CD14-positive monocyte (primary cell): ENCODE measurements around the gene XPO6. TPM values are rescaled to one million over a fixed set of nuclear protein-coding genes. Genes with fewer than 3 reads are reported as not detected.
A peak's percentile ranks its signal among the peaks of the same experiment; 100 is the strongest.

Experiments
- DNase-seq, 3 donors: peaks; one replicate each; pipeline ENCODE4 v3.0.0-alpha.2; 2011 to 2022
- H2AFZ ChIP-seq: 2 replicates; pipeline ENCODE4 v1.6.0; 2012; ENCODE audit warnings: mild to moderate bottlenecking, low read depth, low read length, inconsistent platforms; ENCODE audit not compliant: insufficient read depth, poor library complexity, severe bottlenecking
- H3K27ac ChIP-seq, 2 donors: 1 replicate in 1 of 2; 2 replicates in 1 of 2; pipeline ENCODE4 v1.5.1; 2012 to 2013; ENCODE audit warnings: low read length in 2 of 2, control low read depth in 1 of 2, inconsistent platforms in 1 of 2, low read depth in 1 of 2, mild to moderate bottlenecking in 1 of 2
- H3K27me3 ChIP-seq, 2 donors: one replicate each; pipeline versions ENCODE4 v1.6.0 to v1.6.1; 2011 to 2013; ENCODE audit warnings: low read length in 2 of 2; ENCODE audit not compliant: control insufficient read depth in 2 of 2, insufficient read depth in 2 of 2
- H3K36me3 ChIP-seq, 2 donors: replicated peaks in 1 of 2; 1 replicate in 1 of 2; 2 replicates in 1 of 2; pipeline versions ENCODE4 v1.5.1 to v1.6.1; 2012 to 2013; ENCODE audit warnings: low read length in 2 of 2, control low read depth in 1 of 2, inconsistent platforms in 1 of 2, mild to moderate bottlenecking in 1 of 2; ENCODE audit not compliant: insufficient read depth in 2 of 2, control insufficient read depth in 1 of 2
- H3K4me1 ChIP-seq, 2 donors: 1 replicate in 1 of 2; 2 replicates in 1 of 2; pipeline versions ENCODE4 v1.5.1 to v1.6.1; 2012 to 2013; ENCODE audit warnings: low read length in 2 of 2, control low read depth in 1 of 2, inconsistent platforms in 1 of 2, mild to moderate bottlenecking in 1 of 2, moderate library complexity in 1 of 2; ENCODE audit not compliant: insufficient read depth in 2 of 2, control insufficient read depth in 1 of 2
- H3K4me2 ChIP-seq: replicated peaks from 2 replicates; pipeline ENCODE3; 2012; ENCODE audit warnings: low read length, moderate library complexity, mild to moderate bottlenecking; ENCODE audit not compliant: poor library complexity, severe bottlenecking; ENCODE audit errors: extremely low read depth
- H3K4me3 ChIP-seq, 3 experiments: fragments of 200-600 bp in 1 of 3; sonication (generic) in 1 of 3; replicated peaks in 1 of 3; 1 replicate in 2 of 3; 2 replicates in 1 of 3; pipeline ENCODE4 v1.5.1; 2011 to 2013; ENCODE audit warnings: low read length in 3 of 3, mild to moderate bottlenecking in 3 of 3, control low read depth in 2 of 3, low read depth in 2 of 3, inconsistent platforms in 1 of 3, moderate library complexity in 1 of 3
- H3K79me2 ChIP-seq: 2 replicates; pipeline ENCODE4 v1.6.0; 2012; ENCODE audit warnings: mild to moderate bottlenecking, control low read depth, inconsistent platforms, low read length, moderate library complexity; ENCODE audit not compliant: insufficient read depth
- H3K9ac ChIP-seq: 2 replicates; pipeline ENCODE4 v1.6.0; 2017; ENCODE audit warnings: low read length, mild to moderate bottlenecking; ENCODE audit not compliant: insufficient read depth, poor library complexity, severe bottlenecking
- H3K9me3 ChIP-seq, 2 donors: replicated peaks in 1 of 2; 1 replicate in 1 of 2; 2 replicates in 1 of 2; pipeline versions ENCODE4 v1.5.1 to v1.6.1; 2012 to 2013; ENCODE audit warnings: low read length in 2 of 2, control low read depth in 1 of 2; ENCODE audit not compliant: control insufficient read depth in 1 of 2, insufficient read depth in 1 of 2
- H4K20me1 ChIP-seq: 2 replicates; pipeline ENCODE4 v1.6.0; 2012; ENCODE audit warnings: mild to moderate bottlenecking, low read length, control low read depth, moderate library complexity; ENCODE audit not compliant: insufficient read depth
- H3K27ac Mint-ChIP-seq, 7 donors: one replicate each; pipeline ENCODE4 v1.8.0; 2020; ENCODE audit warnings: mild to moderate bottlenecking in 7 of 7, mixed read lengths in 7 of 7, moderate library complexity in 6 of 7, inconsistent platforms in 2 of 7
- H3K27me3 Mint-ChIP-seq, 3 donors: one replicate each; pipeline ENCODE4 v1.8.0; 2021 to 2022; ENCODE audit warnings: low read depth in 3 of 3, mild to moderate bottlenecking in 3 of 3, mixed read lengths in 3 of 3, moderate library complexity in 3 of 3, inconsistent platforms in 1 of 3
- H3K36me3 Mint-ChIP-seq, 2 donors: one replicate each; pipeline ENCODE4 v1.8.0; 2020; ENCODE audit warnings: mixed read lengths in 2 of 2, inconsistent platforms in 1 of 2, mild to moderate bottlenecking in 1 of 2
- H3K4me1 Mint-ChIP-seq: one replicate; pipeline ENCODE4 v1.8.0; 2020; ENCODE audit warnings: mild to moderate bottlenecking, mixed read lengths
- H3K4me3 Mint-ChIP-seq, 2 donors: one replicate each; pipeline ENCODE4 v1.8.0; 2020; ENCODE audit warnings: mild to moderate bottlenecking in 2 of 2, mixed read lengths in 2 of 2, moderate library complexity in 1 of 2
- H3K9me3 Mint-ChIP-seq, 7 donors: one replicate each; pipeline ENCODE4 v1.8.0; 2020 to 2022; ENCODE audit warnings: mixed read lengths in 7 of 7, mild to moderate bottlenecking in 6 of 7, moderate library complexity in 6 of 7, inconsistent platforms in 2 of 7
- CTCF ChIP-seq: fragments of 200-600 bp; IDR thresholded peaks from one replicate; pipeline ENCODE4 v1.8.0; 2022; ENCODE audit warnings: antibody characterized with exemption, mild to moderate bottlenecking
- WGBS: methylation state at CpG from one replicate; pipeline ENCODE4 v1.1.5; 2013; ENCODE audit warnings: missing lambda C conversion rate; ENCODE audit not compliant: insufficient coverage; 5-methylcytosine and 5-hydroxymethylcytosine counted together
- intact Hi-C, 2 donors: fragments of 100-400 bp; cut with micrococcal nuclease; formaldehyde crosslinking; loops; one replicate each; pipeline versions ENCODE4 v1.15.0 to v1.15.1; 2023
- polyA plus RNA-seq, 3 donors: library from polyadenylated mRNA; depleted of rRNA in 1 of 3; unstranded in 2 of 3; stranded (reverse) in 1 of 3; fragments of 300-500 nt in 2 of 3; fragments of >200 nt in 1 of 3; fragmentation: Illumina TruSeq in 2 of 3; gene quantifications; 1 replicate in 2 of 3; 2 replicates in 1 of 3; pipeline ENCODE4 v1.2.3, GENCODE V29; 2012 to 2021

XPO6 gene
- polyA plus RNA-seq, 3 donors = 35.7 to 166 (median 38.3) TPM

GRCh38 chr16:28193530-28194423 lies 18.0 kb downstream of the XPO6 start:
- peak overlapping the region; percentile 29 for H3K4me2 ChIP-seq
- H3K4me3 Mint-ChIP-seq = peak overlapping the region in 1 of 2 donors; percentile 29
- no peak for TF ChIP-seq CTCF
- intact Hi-C loops = no loop called here
- H3K9ac ChIP-seq = no peak overlapping the region
- no peak overlapping the region for H2AFZ ChIP-seq
- H3K36me3 ChIP-seq = peaks cover 10 to 33% of the 10 kb centered on the region in 2 donors
- H3K36me3 Mint-ChIP-seq = peaks cover 31 to 50% of the 10 kb centered on the region in 2 donors
- WGBS = no CpG with 5 or more reads among the region's 14 CpGs
- no peak for DNase-seq
- peak overlapping the region; percentile 31 to 91 (median 79) for H3K27ac Mint-ChIP-seq
- H3K27me3 ChIP-seq = no peaks in the 10 kb centered on the region
- peaks cover 0 to 2% (median 0%) of the 10 kb centered on the region in 7 donors for H3K9me3 Mint-ChIP-seq
- peaks cover 87% of the 10 kb centered on the region for H4K20me1 ChIP-seq
- H3K27me3 Mint-ChIP-seq = peaks cover 0 to 3% (median 0%) of the 10 kb centered on the region in 3 donors
- peak overlapping the region in 1 of 3 experiments; percentile 21 for H3K4me3 ChIP-seq
- H3K9me3 ChIP-seq = no peaks in the 10 kb centered on the region
- H3K27ac ChIP-seq = peak overlapping the region; percentile 47 to 69
- peaks cover 63% of the 10 kb centered on the region for H3K4me1 Mint-ChIP-seq
- peaks cover 98% of the 10 kb centered on the region for H3K79me2 ChIP-seq
- H3K4me1 ChIP-seq = peaks cover 42 to 49% of the 10 kb centered on the region in 2 donors

GRCh38 chr16:28192806-28193529 lies 18.8 kb downstream of the XPO6 start:
- H3K4me1 ChIP-seq = peaks cover 48 to 57% of the 10 kb centered on the region in 2 donors
- intact Hi-C loops = no loop called here

More at GRCh38 chr16:28192806-28193529, 18.8 kb downstream of the XPO6 start:
- Histone ChIP-seq H3K4me3 (peak overlapping the region in 1 of 3 experiments; percentile 21), H3K27ac (peak overlapping the region in 1 of 2 donors; percentile 69), H3K4me2 (peak overlapping the region; percentile 29), H2AFZ (no peak overlapping the region), H3K36me3 (peaks cover 10 to 33% of the 10 kb centered on the region in 2 donors), H3K9ac (no peak overlapping the region), H4K20me1 (peaks cover 82% of the 10 kb centered on the region), H3K9me3 (no peaks in the 10 kb centered on the region), H3K27me3 (no peaks in the 10 kb centered on the region), H3K79me2 (peaks cover 92% of the 10 kb centered on the region)
- TF ChIP-seq CTCF = no peak
- Mint-ChIP-seq H3K36me3 (peaks cover 31 to 50% of the 10 kb centered on the region in 2 donors), H3K27ac (peak overlapping the region; percentile 59 to 91 (median 79)), H3K9me3 (peaks cover 0 to 2% (median 0%) of the 10 kb centered on the region in 7 donors), H3K27me3 (peaks cover 0 to 3% (median 0%) of the 10 kb centered on the region in 3 donors), H3K4me1 (peaks cover 71% of the 10 kb centered on the region), H3K4me3 (no peak overlapping the region)
- peak in 2 of 3 donors; percentile 21 to 33 for DNase-seq
- 48% methylated on average over 4 of the region's 10 CpGs for WGBS
